CD4-positive, alpha-beta T cell treated with Interleukin-15 for 4 hours (primary cell): Measurements from ENCODE around the gene USE1.

ENCODE experiments used
- DNase-seq: peaks from one replicate; pipeline ENCODE4 v3.0.0-alpha.2; 2020; ENCODE audit warnings: low spot score

The USE1 gene

GRCh38 chr19:17205237-17206140 is 9.7 kb upstream of the USE1 start:
- DNase-seq, result peak; percentile 62

- no peak for DNase-seq
These were observed 8.2 kb upstream of the USE1 start for GRCh38 chr19:17206736-17207581.

- DNase-seq, result no peak
These were observed 5.8 kb upstream of the USE1 start for GRCh38 chr19:17209126-17210036.

- no peak for DNase-seq
These were observed 4.9 kb upstream of the USE1 start for GRCh38 chr19:17210296-17210695.

- DNase-seq, result no peak
These were observed 3.4 kb upstream of the USE1 start for GRCh38 chr19:17211547-17212446.

GRCh38 chr19:17213334-17213733 is 1.8 kb upstream of the USE1 start:
- DNase-seq, result no peak

GRCh38 chr19:17214508-17215126 is 540 bp upstream of the USE1 start:
- no peak for DNase-seq

GRCh38 chr19:17216058-17216670 is 1.0 kb downstream of the USE1 start:
- no peak for DNase-seq

GRCh38 chr19:17219286-17219685 is 4.1 kb downstream of the USE1 start:
- DNase-seq, result no peak

- peak; percentile 18 for DNase-seq
These were observed 5.1 kb downstream of the USE1 start for GRCh38 chr19:17220207-17220758.

- no peak for DNase-seq
These were observed 9.9 kb downstream of the USE1 start for GRCh38 chr19:17225053-17225452.

GRCh38 chr19:17226002-17226933 is 11.1 kb downstream of the USE1 start, which contains the start of gene OCEL1:
Gene OCEL1, plus strand, starts transcription at chr19:17226226. Its CDS starts 22 bp downstream, at chr19:17226248.
- DNase-seq, result peak; percentile 95

- DNase-seq, result no peak
These were observed 12.7 kb downstream of the USE1 start for GRCh38 chr19:17227798-17228367.

GRCh38 chr19:17229890-17230289 is 14.7 kb downstream of the USE1 start:
- DNase-seq, result no peak

GRCh38 chr19:17232258-17232657 is 17.1 kb downstream of the USE1 start:
- no peak for DNase-seq

- peak; percentile 53 for DNase-seq
These were observed 19.7 kb downstream of the USE1 start for GRCh38 chr19:17234911-17235299.

- DNase-seq, result peak; percentile 70
These were observed 20.3 kb downstream of the USE1 start for GRCh38 chr19:17235300-17235970.
